Muscle of leg (tissue), 11 donors: ENCODE data around the gene TMEM52. TPM values are rescaled to one million over a fixed set of nuclear protein-coding genes. Genes with fewer than 3 reads are reported as not detected.

Experiments
- DNase-seq: peaks from one replicate; pipeline ENCODE4 v3.0.0; 2013
- H3K27ac ChIP-seq: one replicate; pipeline ENCODE4 v1.5.1; 2013; ENCODE audit warnings: mild to moderate bottlenecking, low read length, control low read depth
- H3K27me3 ChIP-seq: one replicate; pipeline ENCODE4 v1.6.1; 2013; ENCODE audit warnings: low read length; ENCODE audit not compliant: control insufficient read depth, insufficient read depth
- H3K36me3 ChIP-seq: one replicate; pipeline ENCODE4 v1.6.1; 2013; ENCODE audit warnings: low read length; ENCODE audit not compliant: control insufficient read depth, insufficient read depth
- H3K4me1 ChIP-seq: one replicate; pipeline ENCODE4 v1.6.1; 2013; ENCODE audit warnings: low read length; ENCODE audit not compliant: control insufficient read depth, insufficient read depth
- H3K4me3 ChIP-seq: one replicate; pipeline ENCODE4 v1.5.1; 2013; ENCODE audit warnings: low read length, control low read depth
- H3K9me3 ChIP-seq: replicated peaks from 2 replicates; pipeline ENCODE4 v1.6.1; 2013; ENCODE audit warnings: low read depth, low read length; ENCODE audit not compliant: control insufficient read depth
- WGBS: methylation state at CpG from one replicate; pipeline ENCODE4 v1.1.5; 2013; ENCODE audit warnings: missing lambda C conversion rate; ENCODE audit not compliant: insufficient coverage; 5-methylcytosine and 5-hydroxymethylcytosine counted together
- polyA plus RNA-seq, 8 donors: library from polyadenylated mRNA; unstranded; fragments of 120-200 nt; gene quantifications; one replicate each; pipeline versions ENCODE4 v1.2.1 to v1.2.3, GENCODE V29; 2013; ENCODE audit warnings: inconsistent platforms in 1 of 8, low replicate concordance in 1 of 8; ENCODE audit not compliant: insufficient read length in 8 of 8, insufficient read depth in 1 of 8
- total RNA-seq: library from RNA; stranded (reverse); fragments of 120-200 nt; gene quantifications from one replicate; pipeline ENCODE4 v1.2.4, GENCODE V29; 2013

TMEM52 gene
- total and polyA plus RNA-seq, 9 donors = 43.3 to 129 (median 84.8) TPM

- Histone ChIP-seq H3K9me3 (no peaks in the 10 kb centered on the region), H3K4me3 (no peak overlapping the region), H3K36me3 (no peaks in the 10 kb centered on the region), H3K27me3 (no peaks in the 10 kb centered on the region), H3K4me1 (peaks cover 37% of the 10 kb centered on the region), H3K27ac (peak overlapping the region; percentile 55)
- peak; percentile 90 for DNase-seq
- WGBS = 20% methylated on average over 15 of the region's 15 CpGs
Observed at GRCh38 chr1:1906185-1907097, 12.6 kb downstream of the TMEM52 start.

- 88% methylated on average over 2 of the region's 12 CpGs for WGBS
- Histone ChIP-seq H3K4me1 (peaks cover 31% of the 10 kb centered on the region), H3K9me3 (no peaks in the 10 kb centered on the region), H3K27me3 (no peaks in the 10 kb centered on the region), H3K27ac (no peak overlapping the region), H3K4me3 (no peak overlapping the region), H3K36me3 (no peaks in the 10 kb centered on the region)
- no peak for DNase-seq
Observed at GRCh38 chr1:1903224-1903623, 15.9 kb downstream of the TMEM52 start.

GRCh38 chr1:1901641-1902294 lies 17.3 kb downstream of the TMEM52 start:
- WGBS = 61% methylated on average over 10 of the region's 13 CpGs
- no peaks in the 10 kb centered on the region for H3K36me3 ChIP-seq
- no peaks in the 10 kb centered on the region for H3K9me3 ChIP-seq
- H3K4me1 ChIP-seq = peaks cover 20% of the 10 kb centered on the region
- H3K27me3 ChIP-seq = no peaks in the 10 kb centered on the region
- DNase-seq = no peak
- no peak overlapping the region for H3K27ac ChIP-seq
- no peak overlapping the region for H3K4me3 ChIP-seq

GRCh38 chr1:1900883-1901640 lies 18.0 kb downstream of the TMEM52 start:
- no peak for DNase-seq
- no peaks in the 10 kb centered on the region for H3K9me3 ChIP-seq
- H3K4me3 ChIP-seq = no peak overlapping the region
- H3K36me3 ChIP-seq = no peaks in the 10 kb centered on the region
- H3K4me1 ChIP-seq = peaks cover 14% of the 10 kb centered on the region
- H3K27me3 ChIP-seq = no peaks in the 10 kb centered on the region
- 75% methylated on average over 10 of the region's 14 CpGs for WGBS
- no peak overlapping the region for H3K27ac ChIP-seq

- 83% methylated on average over 8 of the region's 9 CpGs for WGBS
- Histone ChIP-seq H3K36me3 (no peaks in the 10 kb centered on the region), H3K27me3 (no peaks in the 10 kb centered on the region), H3K4me3 (no peak overlapping the region), H3K4me1 (peaks cover 23% of the 10 kb centered on the region), H3K27ac (no peak overlapping the region), H3K9me3 (no peaks in the 10 kb centered on the region)
- no peak for DNase-seq
Observed at GRCh38 chr1:1899967-1900327, 19.1 kb downstream of the TMEM52 start.

GRCh38 chr1:1899266-1899966 lies 19.7 kb downstream of the TMEM52 start:
- H3K36me3 ChIP-seq = no peaks in the 10 kb centered on the region
- H3K27me3 ChIP-seq = no peaks in the 10 kb centered on the region
- no peak overlapping the region for H3K4me3 ChIP-seq
- H3K4me1 ChIP-seq = peaks cover 28% of the 10 kb centered on the region
- H3K27ac ChIP-seq = no peak overlapping the region
- H3K9me3 ChIP-seq = no peaks in the 10 kb centered on the region
- 62% methylated on average over 14 of the region's 16 CpGs for WGBS
- no peak for DNase-seq

- Histone ChIP-seq H3K4me1 (peaks cover 39% of the 10 kb centered on the region), H3K36me3 (no peaks in the 10 kb centered on the region), H3K27ac (no peak overlapping the region), H3K27me3 (no peaks in the 10 kb centered on the region), H3K4me3 (no peak overlapping the region), H3K9me3 (no peaks in the 10 kb centered on the region)
- DNase-seq = no peak
- WGBS = 87% methylated on average over 4 of the region's 6 CpGs
Observed at GRCh38 chr1:1898246-1898933, 20.7 kb downstream of the TMEM52 start.

GRCh38 chr1:1895456-1896336 lies 23.4 kb downstream of the TMEM52 start:
- Histone ChIP-seq H3K4me1 (peaks cover 53% of the 10 kb centered on the region), H3K27me3 (no peaks in the 10 kb centered on the region), H3K9me3 (no peaks in the 10 kb centered on the region), H3K27ac (no peak overlapping the region), H3K4me3 (no peak overlapping the region), H3K36me3 (peaks cover 3% of the 10 kb centered on the region)
- 60% methylated on average over 10 of the region's 14 CpGs for WGBS
- DNase-seq = no peak

GRCh38 chr1:1895060-1895418 lies 24.0 kb downstream of the TMEM52 start:
- Histone ChIP-seq H3K9me3 (no peaks in the 10 kb centered on the region), H3K27ac (no peak overlapping the region), H3K4me3 (no peak overlapping the region), H3K4me1 (peaks cover 53% of the 10 kb centered on the region), H3K27me3 (no peaks in the 10 kb centered on the region), H3K36me3 (peaks cover 3% of the 10 kb centered on the region)
- 56% methylated on average over 6 of the region's 10 CpGs for WGBS
- DNase-seq = no peak
